ENCODE measurements around the gene CDC42BPA.

DNA sequence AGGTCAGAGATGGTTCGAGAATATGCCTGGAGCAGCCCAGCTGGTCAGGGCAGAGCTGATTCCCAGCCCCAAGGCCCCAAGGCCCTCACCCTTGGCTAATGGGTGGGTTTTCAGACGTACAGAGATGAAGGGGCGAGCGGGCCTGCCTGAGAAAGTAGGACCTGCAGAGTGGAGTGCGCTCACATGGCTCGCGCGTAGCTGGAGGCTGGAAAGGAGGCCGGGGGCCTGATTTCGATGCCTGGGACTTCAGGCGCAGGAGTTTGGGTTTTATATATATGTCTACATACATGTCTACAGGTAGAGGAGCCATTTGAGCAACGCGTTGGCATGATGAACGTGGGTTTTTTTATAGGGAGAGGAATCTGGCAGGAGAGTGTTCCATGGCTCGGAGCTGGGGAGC, 369.3 kb downstream of the CDC42BPA start:
- TF ChIP-seq CTCF (IDR thresholded peaks at IDR 0.05) (no peak), ZFX (IDR thresholded peaks at IDR 0.05; ENCODE audit: borderline replicate concordance) (no peak)

Data from 22Rv1 (cell line).